Vagina (tissue), 2 donors: ENCODE measurements around the gene TMEM131L. TPM values are rescaled to one million over a fixed set of nuclear protein-coding genes. Genes with fewer than 3 reads are reported as not detected.
"Not testable (repeated sequence)": the region's sequence is repeated elsewhere in the genome, so short reads cannot be mapped to it uniquely, and the experiment has no call there.

Experiments used
- DNase-seq, 2 donors: peaks; one replicate each; pipeline ENCODE4 v3.0.0-alpha.2; 2017; ENCODE audit errors: extremely low spot score in 2 of 2
- H3K27ac ChIP-seq: fragments of 200-600 bp; sonication (generic); one replicate; pipeline ENCODE4 v1.5.1; 2019
- H3K27me3 ChIP-seq: fragments of 200-600 bp; sonication (generic); one replicate; pipeline ENCODE4 v1.5.1; 2019
- H3K36me3 ChIP-seq, 2 donors: fragments of 200-600 bp; sonication (generic); one replicate each; pipeline ENCODE4 v1.5.1; 2017 to 2019
- H3K4me1 ChIP-seq: fragments of 200-600 bp; sonication (generic); one replicate; pipeline ENCODE4 v1.5.1; 2019
- H3K4me3 ChIP-seq, 2 donors: fragments of 200-600 bp; sonication (generic); 1 replicate in 1 of 2; 2 replicates in 1 of 2; pipeline ENCODE4 v1.5.1; 2016 to 2019
- H3K9me3 ChIP-seq: fragments of 200-600 bp; sonication (generic); one replicate; pipeline ENCODE4 v1.5.1; 2019
- POLR2A ChIP-seq, 2 donors: fragments of 450-650 bp; IDR thresholded peaks; one replicate each; pipeline ENCODE4 v1.6.1; 2017; ENCODE audit warnings: antibody characterized with exemption in 2 of 2, mild to moderate bottlenecking in 2 of 2, moderate library complexity in 2 of 2
- POLR2AphosphoS5 ChIP-seq, 2 donors: sonication (generic); formaldehyde crosslinking; IDR thresholded peaks; one replicate each; pipeline ENCODE4 v1.9.0; 2017; ENCODE audit warnings: antibody characterized with exemption in 2 of 2, mild to moderate bottlenecking in 2 of 2, low read depth in 1 of 2; ENCODE audit not compliant: insufficient read depth in 1 of 2
- intact Hi-C: fragments of 100-400 bp; cut with DNase I; formaldehyde crosslinking; loops from one replicate; pipeline ENCODE4 v1.15.1; 2023
- total RNA-seq: library from RNA; depleted of rRNA; stranded (reverse); fragments of >200 nt; gene quantifications from one replicate; pipeline ENCODE4 v1.2.3, GENCODE V29; 2016
- TF ChIP-seq, protein P1 (sequence below), 3 experiments: fragments of 450-650 bp in 2 of 3; fragments of 200-600 bp in 1 of 3; sonication (generic) in 1 of 3; IDR thresholded peaks; one replicate each; pipeline ENCODE4 v1.5.1; 2017 to 2019; ENCODE audit warnings: antibody characterized with exemption in 3 of 3, mild to moderate bottlenecking in 2 of 3, moderate library complexity in 2 of 3

The TMEM131L gene
- total RNA-seq, 1 donor from 2014 or later: 17.7 TPM

GRCh38 chr4:153440475-153440874, 25.7 kb upstream of the TMEM131L start:
- DNase-seq: no peak
- Histone ChIP-seq H3K27me3 (no peaks in the 10 kb centered on the region), H3K9me3 (no peaks in the 10 kb centered on the region), H3K36me3 (no peaks in the 10 kb centered on the region), H3K4me3 (no peak overlapping the region), H3K4me1 (no peaks in the 10 kb centered on the region), H3K27ac (no peak overlapping the region)
- intact Hi-C loops: no loop called here
- TF ChIP-seq, protein P1, sequence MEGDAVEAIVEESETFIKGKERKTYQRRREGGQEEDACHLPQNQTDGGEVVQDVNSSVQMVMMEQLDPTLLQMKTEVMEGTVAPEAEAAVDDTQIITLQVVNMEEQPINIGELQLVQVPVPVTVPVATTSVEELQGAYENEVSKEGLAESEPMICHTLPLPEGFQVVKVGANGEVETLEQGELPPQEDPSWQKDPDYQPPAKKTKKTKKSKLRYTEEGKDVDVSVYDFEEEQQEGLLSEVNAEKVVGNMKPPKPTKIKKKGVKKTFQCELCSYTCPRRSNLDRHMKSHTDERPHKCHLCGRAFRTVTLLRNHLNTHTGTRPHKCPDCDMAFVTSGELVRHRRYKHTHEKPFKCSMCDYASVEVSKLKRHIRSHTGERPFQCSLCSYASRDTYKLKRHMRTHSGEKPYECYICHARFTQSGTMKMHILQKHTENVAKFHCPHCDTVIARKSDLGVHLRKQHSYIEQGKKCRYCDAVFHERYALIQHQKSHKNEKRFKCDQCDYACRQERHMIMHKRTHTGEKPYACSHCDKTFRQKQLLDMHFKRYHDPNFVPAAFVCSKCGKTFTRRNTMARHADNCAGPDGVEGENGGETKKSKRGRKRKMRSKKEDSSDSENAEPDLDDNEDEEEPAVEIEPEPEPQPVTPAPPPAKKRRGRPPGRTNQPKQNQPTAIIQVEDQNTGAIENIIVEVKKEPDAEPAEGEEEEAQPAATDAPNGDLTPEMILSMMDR (IDR thresholded peaks at IDR 0.05): no peak
- TF ChIP-seq POLR2AphosphoS5 (IDR thresholded peaks at IDR 0.05; ENCODE audit: insufficient read depth in 1 of 2, low read depth in 1 of 2) (no peak), POLR2A (IDR thresholded peaks at IDR 0.05) (no peak)

- H3K36me3 ChIP-seq: no peaks in the 10 kb centered on the region
- TF ChIP-seq POLR2AphosphoS5 (IDR thresholded peaks at IDR 0.05; ENCODE audit: insufficient read depth in 1 of 2, low read depth in 1 of 2) (no peak), POLR2A (IDR thresholded peaks at IDR 0.05) (no peak)
- TF ChIP-seq, protein P1 (IDR thresholded peaks at IDR 0.05): no peak
- peak overlapping the region; percentile 22 for H3K27ac ChIP-seq
- no peak for DNase-seq
- peak overlapping the region in 1 of 2 donors; percentile 1 for H3K4me3 ChIP-seq
- H3K27me3 ChIP-seq: no peaks in the 10 kb centered on the region
- intact Hi-C loops: no loop called here
- H3K9me3 ChIP-seq: no peaks in the 10 kb centered on the region
- no peaks in the 10 kb centered on the region for H3K4me1 ChIP-seq
These were observed 18.8 kb upstream of the TMEM131L start for GRCh38 chr4:153447175-153447905.

DNA sequence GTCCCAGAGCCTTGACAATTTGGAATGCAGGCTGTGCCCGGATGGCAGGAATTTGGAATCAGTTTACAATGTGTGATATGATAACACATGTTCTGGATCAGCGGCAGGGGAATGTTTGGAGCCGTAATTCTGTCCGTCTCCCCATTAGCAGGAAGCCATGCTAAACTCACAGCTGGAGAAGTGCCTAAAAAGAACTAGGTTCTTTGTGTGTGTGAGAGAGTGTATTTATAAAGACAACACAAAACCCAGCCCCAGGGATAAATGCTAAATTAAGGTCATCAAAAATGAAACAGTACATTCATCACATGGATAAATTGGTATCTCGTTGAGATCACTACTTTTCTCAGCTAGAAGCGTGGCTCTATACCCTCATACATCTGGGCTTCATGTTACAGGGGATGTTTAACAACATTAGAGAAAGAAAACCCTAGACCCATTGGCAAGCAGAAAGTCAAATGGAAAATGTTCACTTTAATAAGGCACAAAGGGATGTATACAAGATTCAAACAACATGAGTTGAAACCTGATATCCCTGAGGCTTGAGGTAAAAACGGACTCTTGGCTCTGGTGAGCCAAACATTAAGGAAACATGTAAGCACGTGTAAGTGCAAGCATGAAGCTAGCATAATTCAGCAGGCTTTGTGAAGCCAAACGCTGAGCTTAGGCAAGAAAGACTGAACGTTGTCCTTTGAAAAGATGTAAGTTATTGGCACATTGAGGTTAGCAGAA, 18.0 kb upstream of the TMEM131L start:
- peak in 1 of 2 donors; percentile 44 for TF ChIP-seq POLR2AphosphoS5 (IDR thresholded peaks at IDR 0.05; ENCODE audit: insufficient read depth in 1 of 2, low read depth in 1 of 2)
- TF ChIP-seq, protein P1 (IDR thresholded peaks at IDR 0.05): no peak
- no peak for TF ChIP-seq POLR2A (IDR thresholded peaks at IDR 0.05)
- H3K4me1 ChIP-seq: no peaks in the 10 kb centered on the region
- no peaks in the 10 kb centered on the region for H3K9me3 ChIP-seq
- H3K36me3 ChIP-seq: no peaks in the 10 kb centered on the region
- H3K4me3 ChIP-seq: peak overlapping the region in 1 of 2 donors; percentile 1
- intact Hi-C loops: no loop called here
- peak overlapping the region; percentile 22 for H3K27ac ChIP-seq
- DNase-seq: no peak
- no peaks in the 10 kb centered on the region for H3K27me3 ChIP-seq

GRCh38 chr4:153449338-153449737, 16.8 kb upstream of the TMEM131L start:
- intact Hi-C loops: no loop called here
- Histone ChIP-seq H3K27me3 (no peaks in the 10 kb centered on the region), H3K27ac (no peak overlapping the region), H3K4me3 (no peak overlapping the region), H3K9me3 (no peaks in the 10 kb centered on the region), H3K36me3 (no peaks in the 10 kb centered on the region), H3K4me1 (no peaks in the 10 kb centered on the region)
- TF ChIP-seq POLR2AphosphoS5 (IDR thresholded peaks at IDR 0.05; ENCODE audit: insufficient read depth in 1 of 2, low read depth in 1 of 2): no peak
- TF ChIP-seq POLR2A (IDR thresholded peaks at IDR 0.05): no peak
- TF ChIP-seq, protein P1 (IDR thresholded peaks at IDR 0.05): no peak
- no peak for DNase-seq

- DNase-seq: no peak
- no peaks in the 10 kb centered on the region for H3K27me3 ChIP-seq
- intact Hi-C loops: no loop called here
- no peaks in the 10 kb centered on the region for H3K36me3 ChIP-seq
- H3K4me3 ChIP-seq: no peak overlapping the region
- H3K9me3 ChIP-seq: no peaks in the 10 kb centered on the region
- no peaks in the 10 kb centered on the region for H3K4me1 ChIP-seq
- H3K27ac ChIP-seq: no peak overlapping the region
- TF ChIP-seq, protein P1 (IDR thresholded peaks at IDR 0.05): no peak
- TF ChIP-seq POLR2A (IDR thresholded peaks at IDR 0.05) (no peak), POLR2AphosphoS5 (IDR thresholded peaks at IDR 0.05; ENCODE audit: insufficient read depth in 1 of 2, low read depth in 1 of 2) (no peak)
These were observed 15.6 kb upstream of the TMEM131L start for GRCh38 chr4:153450544-153450917.

DNA sequence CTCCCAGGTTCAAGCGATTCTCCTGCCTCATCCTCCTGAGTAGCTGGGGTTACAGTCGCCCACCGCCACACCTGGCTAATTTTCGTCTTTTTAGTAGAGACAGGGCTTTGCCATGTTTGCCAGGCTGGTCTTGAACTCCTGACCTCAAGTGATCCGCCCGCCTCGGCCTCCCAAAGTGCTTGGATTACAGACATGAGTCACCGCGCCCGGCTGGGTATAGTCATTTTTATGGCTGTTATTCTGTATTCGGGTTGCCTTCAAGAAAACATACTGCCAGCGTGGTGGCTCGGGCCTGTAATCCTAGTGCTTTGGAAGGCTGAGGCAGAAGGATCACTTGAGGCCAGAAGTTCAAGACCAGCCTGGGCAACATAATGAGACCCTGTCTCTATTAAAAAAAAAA, 15.0 kb upstream of the TMEM131L start:
- H3K36me3 ChIP-seq, H3K4me3 ChIP-seq, DNase-seq, intact Hi-C loops, H3K9me3 ChIP-seq, H3K4me1 ChIP-seq, H3K27ac ChIP-seq, H3K27me3 ChIP-seq: not testable (repeated sequence)
